ENCODE data around the gene NAA11. TPM values are rescaled to one million over a fixed set of nuclear protein-coding genes. Genes with fewer than 3 reads are reported as not detected.

The NAA11 gene
- total RNA-seq, 2 donors from 2014 or later: 7.4 TPM; not detected in 1

GRCh38 chr4:79348405-79348804 lies 22.5 kb upstream of the NAA11 start:
- Histone ChIP-seq H3K36me3 (no peaks in the 10 kb centered on the region), H3K27ac (no peak overlapping the region), H3K4me1 (replicated peaks) (no peaks in the 10 kb centered on the region), H3K4me3 (no peak overlapping the region), H3K27me3 (replicated peaks; ENCODE audit: insufficient read depth) (no peaks in the 10 kb centered on the region), H3K9me3 (no peaks in the 10 kb centered on the region)
- DNase-seq (ENCODE audit: low spot score): no peak
- TF ChIP-seq POLR2A (IDR thresholded peaks at IDR 0.05): no peak
- no peak for TF ChIP-seq POLR2AphosphoS5 (IDR thresholded peaks at IDR 0.05)
- TF ChIP-seq CTCF (IDR thresholded peaks at IDR 0.05): no peak
- intact Hi-C loops (cut with DNase I): no loop called here
- 99% methylated on average over 2 of the region's 2 CpGs for WGBS

- H3K9me3 ChIP-seq: no peaks in the 10 kb centered on the region
- TF ChIP-seq POLR2AphosphoS5 (IDR thresholded peaks at IDR 0.05) (no peak), CTCF (IDR thresholded peaks at IDR 0.05) (no peak), POLR2A (IDR thresholded peaks at IDR 0.05) (no peak)
- no peak for DNase-seq (ENCODE audit: low spot score)
- intact Hi-C loops (cut with DNase I): no loop called here
- no peaks in the 10 kb centered on the region for H3K4me1 ChIP-seq (replicated peaks)
- WGBS: 72% methylated on average over 3 of the region's 3 CpGs
- H3K27ac ChIP-seq: no peak overlapping the region
- H3K27me3 ChIP-seq (replicated peaks; ENCODE audit: insufficient read depth): no peaks in the 10 kb centered on the region
- H3K4me3 ChIP-seq: no peak overlapping the region
- H3K36me3 ChIP-seq: no peaks in the 10 kb centered on the region
Observed at GRCh38 chr4:79341893-79342653, 16.2 kb upstream of the NAA11 start.

- Histone ChIP-seq H3K4me1 (replicated peaks) (no peaks in the 10 kb centered on the region), H3K36me3 (no peaks in the 10 kb centered on the region), H3K27ac (no peak overlapping the region), H3K27me3 (replicated peaks; ENCODE audit: insufficient read depth) (no peaks in the 10 kb centered on the region), H3K9me3 (no peaks in the 10 kb centered on the region), H3K4me3 (no peak overlapping the region)
- WGBS: 92% methylated on average over 2 of the region's 2 CpGs
- intact Hi-C loops (cut with DNase I): no loop called here
- no peak for DNase-seq (ENCODE audit: low spot score)
- TF ChIP-seq POLR2A (IDR thresholded peaks at IDR 0.05) (no peak), POLR2AphosphoS5 (IDR thresholded peaks at IDR 0.05) (no peak), CTCF (IDR thresholded peaks at IDR 0.05) (no peak)
Observed at GRCh38 chr4:79340568-79340967, 14.7 kb upstream of the NAA11 start.

GRCh38 chr4:79338148-79338547 lies 12.3 kb upstream of the NAA11 start:
- intact Hi-C loops (cut with DNase I): no loop called here
- Histone ChIP-seq H3K27ac (no peak overlapping the region), H3K27me3 (replicated peaks; ENCODE audit: insufficient read depth) (no peaks in the 10 kb centered on the region), H3K4me1 (replicated peaks) (no peaks in the 10 kb centered on the region), H3K36me3 (no peaks in the 10 kb centered on the region), H3K4me3 (no peak overlapping the region), H3K9me3 (no peaks in the 10 kb centered on the region)
- TF ChIP-seq CTCF (IDR thresholded peaks at IDR 0.05): no peak
- no peak for TF ChIP-seq POLR2AphosphoS5 (IDR thresholded peaks at IDR 0.05)
- TF ChIP-seq POLR2A (IDR thresholded peaks at IDR 0.05): no peak
- DNase-seq (ENCODE audit: low spot score): no peak

GRCh38 chr4:79334783-79335182 lies 8.9 kb upstream of the NAA11 start:
- 93% methylated on average over 1 of the region's 1 CpG for WGBS
- Histone ChIP-seq H3K27me3 (replicated peaks; ENCODE audit: insufficient read depth) (no peaks in the 10 kb centered on the region), H3K27ac (no peak overlapping the region), H3K9me3 (no peaks in the 10 kb centered on the region), H3K4me3 (no peak overlapping the region), H3K36me3 (no peaks in the 10 kb centered on the region), H3K4me1 (replicated peaks) (no peaks in the 10 kb centered on the region)
- no peak for DNase-seq (ENCODE audit: low spot score)
- intact Hi-C loops (cut with DNase I): no loop called here
- TF ChIP-seq POLR2A (IDR thresholded peaks at IDR 0.05): no peak
- no peak for TF ChIP-seq CTCF (IDR thresholded peaks at IDR 0.05)
- TF ChIP-seq POLR2AphosphoS5 (IDR thresholded peaks at IDR 0.05): no peak

Data from prostate gland (tissue), 2 donors.